BLaER1 treated with 17β-estradiol and CSF1 and Interleukin-3, amounts not matched to agents 10 nM and 100 nM (cell line): ENCODE measurements around the gene PRRC2B.

Experiments
- H3K27ac ChIP-seq, 11 experiments: shearing (Covaris generic); formaldehyde crosslinking; 2 replicates each; pipeline ENCODE4 v1.8.1; 2022
- H3K27me3 ChIP-seq, 11 experiments: shearing (Covaris generic); formaldehyde crosslinking; 2 replicates each; pipeline ENCODE4 v1.8.1; 2022
- H3K36me3 ChIP-seq, 11 experiments: shearing (Covaris generic); formaldehyde crosslinking; 2 replicates each; pipeline ENCODE4 v1.8.1; 2022
- H3K4me1 ChIP-seq, 10 experiments: shearing (Covaris generic); formaldehyde crosslinking; 2 replicates each; pipeline ENCODE4 v1.8.1; 2022
- H3K4me2 ChIP-seq, 11 experiments: shearing (Covaris generic); formaldehyde crosslinking; 2 replicates each; pipeline ENCODE4 v1.8.1; 2022
- H3K4me3 ChIP-seq, 10 experiments: shearing (Covaris generic); formaldehyde crosslinking; 2 replicates each; pipeline ENCODE4 v1.8.1; 2022
- H3K9ac ChIP-seq, 11 experiments: shearing (Covaris generic); formaldehyde crosslinking; 2 replicates each; pipeline ENCODE4 v1.8.1; 2022
- H3K9me3 ChIP-seq, 11 experiments: shearing (Covaris generic); formaldehyde crosslinking; replicated peaks in 1 of 11; 2 replicates each; pipeline ENCODE4 v1.8.1; 2022
- H4K20me1 ChIP-seq, 11 experiments: shearing (Covaris generic); formaldehyde crosslinking; 2 replicates each; pipeline ENCODE4 v1.8.1; 2022
- Cebpa-rat ChIP-seq, 11 experiments: shearing (Covaris generic); IDR thresholded peaks; 2 replicates each; pipeline ENCODE4 v1.8.1; 2022

Gene PRRC2B

DNA sequence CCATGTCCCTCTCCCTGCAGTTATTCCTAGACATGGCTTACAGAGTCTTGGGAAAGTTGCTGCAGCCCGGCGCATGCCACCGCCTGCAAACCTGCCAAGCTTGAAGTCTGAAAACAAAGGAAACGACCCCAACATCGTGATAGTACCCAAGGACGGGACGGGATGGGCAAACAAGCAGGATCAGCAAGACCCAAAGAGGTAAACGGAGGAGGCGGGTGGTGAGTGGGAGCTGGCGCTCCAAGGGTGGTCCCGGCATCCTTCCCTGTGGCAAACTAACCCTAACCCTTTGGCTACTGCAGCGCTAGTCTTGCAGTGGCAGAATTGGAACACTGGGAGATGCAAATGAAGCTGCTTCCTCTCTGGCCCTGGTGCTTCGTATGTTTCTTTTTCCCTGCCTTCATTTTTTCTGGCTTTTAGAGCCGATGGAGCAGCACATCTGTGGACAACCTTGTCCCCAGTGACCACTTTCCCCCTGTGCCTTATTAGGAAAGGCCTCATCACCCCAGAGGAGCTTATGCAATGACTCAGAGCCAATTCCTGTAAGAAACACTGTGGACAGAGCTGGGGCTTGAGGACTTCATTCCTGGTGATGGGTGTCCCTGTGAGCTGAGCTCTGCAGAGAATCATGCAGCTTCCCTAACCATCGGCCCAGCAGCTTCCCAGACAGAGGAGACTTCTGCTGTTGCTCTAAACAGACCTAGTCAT lies 38.9 kb downstream of the PRRC2B start:
- H3K36me3 ChIP-seq: peaks cover 70 to 100% (median 93%) of the 10 kb centered on the region in 11 experiments
- TF ChIP-seq Cebpa-rat (IDR thresholded peaks at IDR 0.05): no peak
- no peaks in the 10 kb centered on the region for H3K27me3 ChIP-seq
- H3K9ac ChIP-seq: peak overlapping the region in 2 of 11 experiments; percentile 21 to 29; a peak in 1 of 22 replicates
- H3K9me3 ChIP-seq: no peaks in the 10 kb centered on the region
- no peak overlapping the region for H3K4me3 ChIP-seq
- H3K4me1 ChIP-seq: peaks cover 12 to 31% (median 20%) of the 10 kb centered on the region in 10 experiments
- H4K20me1 ChIP-seq: peaks cover 92 to 100% (median 100%) of the 10 kb centered on the region in 11 experiments
- H3K27ac ChIP-seq: peak overlapping the region in 2 of 11 experiments; percentile 25 to 30; a peak in 1 of 22 replicates
- peak overlapping the region in 2 of 11 experiments; percentile 10 to 21; a peak in 2 of 22 replicates for H3K4me2 ChIP-seq

DNA sequence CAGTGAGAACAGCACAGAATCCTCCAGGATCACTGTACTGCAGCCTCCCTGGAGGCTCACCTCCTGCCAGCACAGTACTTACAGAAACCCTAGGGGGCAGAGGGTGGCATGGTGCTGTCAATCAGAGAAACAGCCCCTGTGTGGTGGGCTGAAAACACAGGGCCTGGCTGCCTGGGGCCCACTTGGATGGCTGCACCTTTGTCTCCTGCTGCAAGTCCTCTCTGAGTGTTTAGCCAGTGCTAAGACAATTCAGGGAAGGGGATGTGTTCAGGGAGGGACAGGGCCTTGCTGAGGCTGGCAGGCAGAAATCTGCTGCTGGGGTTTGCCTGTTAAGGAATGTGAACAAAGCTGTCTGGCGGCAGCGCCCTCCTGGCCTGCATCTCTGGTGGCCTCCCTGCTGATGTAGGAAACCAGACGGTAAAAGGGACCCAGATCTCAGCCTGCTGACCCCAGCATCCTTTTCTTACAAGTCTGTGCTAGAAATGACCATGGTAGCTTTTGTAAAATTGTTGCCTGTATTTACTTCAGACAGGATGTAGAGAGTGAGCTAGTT lies 39.5 kb downstream of the PRRC2B start:
- peaks cover 8 to 30% (median 14%) of the 10 kb centered on the region in 10 experiments for H3K4me1 ChIP-seq
- H3K27ac ChIP-seq: 0 out of 22 replicates have a peak overlapping the region, but pooled peaks of 1 of the 11 experiments have one; percentile 25
- H4K20me1 ChIP-seq: peaks cover 91 to 100% (median 100%) of the 10 kb centered on the region in 11 experiments
- no peaks in the 10 kb centered on the region for H3K27me3 ChIP-seq
- no peak for TF ChIP-seq Cebpa-rat (IDR thresholded peaks at IDR 0.05)
- H3K9me3 ChIP-seq: no peaks in the 10 kb centered on the region
- H3K9ac ChIP-seq: peak overlapping the region in 2 of 11 experiments; percentile 29 to 48; a peak in 2 of 22 replicates
- H3K4me3 ChIP-seq: no peak overlapping the region
- peaks cover 77 to 100% (median 97%) of the 10 kb centered on the region in 11 experiments for H3K36me3 ChIP-seq
- 0 out of 22 replicates have a peak overlapping the region, but pooled peaks of 1 of the 11 experiments have one; percentile 10 for H3K4me2 ChIP-seq

DNA sequence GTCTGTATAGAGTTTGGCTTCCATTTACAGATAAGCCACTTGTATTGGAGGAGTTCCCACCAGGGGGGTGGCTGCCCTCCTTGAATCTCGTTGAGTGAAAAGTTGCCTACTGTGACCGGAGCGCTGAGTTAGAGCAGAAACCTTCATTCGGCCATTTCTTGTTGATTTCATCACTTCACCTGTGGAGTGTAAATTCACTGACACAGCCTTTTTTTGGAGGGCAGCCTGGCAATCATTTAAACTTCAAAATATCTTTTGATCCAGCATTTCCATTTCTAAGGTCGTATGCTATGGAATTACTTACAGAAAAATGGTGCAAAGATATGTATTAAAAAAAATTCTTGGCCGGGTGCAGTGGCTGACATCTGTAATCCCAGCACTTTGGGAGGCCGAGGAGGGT lies 40.8 kb downstream of the PRRC2B start:
- no peak overlapping the region for H3K4me2 ChIP-seq
- H3K36me3 ChIP-seq: peaks cover 90 to 100% (median 98%) of the 10 kb centered on the region in 11 experiments
- peaks cover 91 to 100% (median 100%) of the 10 kb centered on the region in 11 experiments for H4K20me1 ChIP-seq
- no peak overlapping the region for H3K9ac ChIP-seq
- H3K4me3 ChIP-seq: no peak overlapping the region
- no peaks in the 10 kb centered on the region for H3K9me3 ChIP-seq
- no peak for TF ChIP-seq Cebpa-rat (IDR thresholded peaks at IDR 0.05)
- H3K27me3 ChIP-seq: no peaks in the 10 kb centered on the region
- peaks cover 0 to 18% (median 3%) of the 10 kb centered on the region in 10 experiments; a peak in 9 of 20 replicates for H3K4me1 ChIP-seq
- no peak overlapping the region for H3K27ac ChIP-seq

DNA sequence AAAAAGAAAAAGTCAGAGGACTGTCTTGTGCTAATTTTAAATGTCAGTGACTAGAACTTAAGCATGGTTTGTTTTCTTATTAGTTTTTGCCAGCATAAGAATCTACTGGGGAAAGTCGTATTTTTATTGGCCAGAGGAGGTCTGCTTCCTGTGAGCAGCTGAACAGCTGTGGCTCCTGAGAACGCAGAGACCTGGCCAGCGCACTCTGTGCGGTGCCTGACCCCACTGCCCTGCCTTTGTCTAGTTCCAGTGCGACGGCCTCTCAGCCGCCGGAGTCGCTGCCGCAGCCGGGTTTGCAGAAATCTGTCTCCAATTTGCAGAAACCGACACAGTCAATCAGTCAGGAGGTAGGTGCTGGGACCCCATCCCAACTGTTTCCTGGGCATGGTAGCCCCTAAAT lies 42.5 kb downstream of the PRRC2B start:
- Histone ChIP-seq H3K4me3 (no peak overlapping the region), H3K4me1 (peaks cover 8 to 28% (median 14%) of the 10 kb centered on the region in 10 experiments; a peak in 17 of 20 replicates), H3K27me3 (no peaks in the 10 kb centered on the region), H3K27ac (no peak overlapping the region), H3K4me2 (no peak overlapping the region), H3K9me3 (no peaks in the 10 kb centered on the region), H4K20me1 (peaks cover 90 to 100% (median 100%) of the 10 kb centered on the region in 11 experiments; a peak in 21 of 22 replicates), H3K9ac (no peak overlapping the region), H3K36me3 (peaks cover 96 to 100% (median 100%) of the 10 kb centered on the region in 11 experiments)
- no peak for TF ChIP-seq Cebpa-rat (IDR thresholded peaks at IDR 0.05)

DNA sequence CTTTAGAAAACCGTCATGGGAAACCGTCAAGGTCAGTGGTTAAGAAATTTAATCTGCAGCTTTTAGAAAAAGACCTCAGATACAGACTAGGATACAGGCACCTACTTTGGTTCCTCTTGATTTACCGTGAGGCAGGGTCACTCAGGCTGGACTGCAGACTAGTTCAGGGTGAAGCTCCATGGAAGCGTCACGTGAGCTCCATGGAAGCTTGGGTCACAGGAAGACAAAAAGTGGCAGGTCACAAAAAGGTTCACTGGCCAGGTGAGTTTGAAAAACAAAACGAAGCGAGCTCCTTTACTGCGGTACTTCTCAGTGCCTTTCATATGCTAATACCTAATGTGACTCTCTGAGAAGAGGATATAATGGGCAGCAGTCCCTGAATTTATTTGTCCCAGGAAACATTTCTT lies 43.0 kb downstream of the PRRC2B start:
- Histone ChIP-seq H3K4me2 (no peak overlapping the region), H3K27me3 (no peaks in the 10 kb centered on the region), H4K20me1 (peaks cover 91 to 100% (median 100%) of the 10 kb centered on the region in 11 experiments), H3K36me3 (peaks cover 98 to 100% (median 100%) of the 10 kb centered on the region in 11 experiments), H3K4me1 (peaks cover 8 to 33% (median 16%) of the 10 kb centered on the region in 10 experiments; a peak in 17 of 20 replicates), H3K9ac (0 out of 22 replicates have a peak overlapping the region, but pooled peaks of 1 of the 11 experiments have one; percentile 31), H3K9me3 (no peaks in the 10 kb centered on the region), H3K4me3 (no peak overlapping the region), H3K27ac (no peak overlapping the region)
- no peak for TF ChIP-seq Cebpa-rat (IDR thresholded peaks at IDR 0.05)

DNA sequence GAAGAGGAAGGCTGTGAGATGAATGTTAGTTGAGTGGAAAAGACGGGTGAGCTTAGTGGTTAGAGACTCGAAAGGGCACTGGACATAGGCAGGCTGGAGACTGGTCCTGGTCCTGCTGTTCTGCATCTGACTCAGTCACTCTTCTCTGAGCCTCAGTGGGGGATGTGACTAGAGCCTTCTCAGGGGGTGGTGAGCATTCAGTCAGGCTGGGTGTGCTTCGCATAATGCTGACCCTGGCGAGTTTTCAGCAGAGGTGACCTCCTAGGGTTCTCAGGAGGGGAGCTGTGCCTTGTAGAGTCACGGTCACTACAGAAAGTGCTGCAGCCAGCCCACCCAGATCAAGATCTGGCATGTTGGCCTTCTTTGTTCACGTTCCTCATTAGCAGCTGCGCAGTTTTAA lies 44.3 kb downstream of the PRRC2B start:
- Histone ChIP-seq H3K36me3 (peaks cover 96 to 100% (median 100%) of the 10 kb centered on the region in 11 experiments), H3K27ac (0 out of 22 replicates have a peak overlapping the region, but pooled peaks of 1 of the 11 experiments have one; percentile 27), H3K9ac (no peak overlapping the region), H3K27me3 (no peaks in the 10 kb centered on the region), H4K20me1 (peaks cover 88 to 100% (median 99%) of the 10 kb centered on the region in 11 experiments), H3K9me3 (no peaks in the 10 kb centered on the region), H3K4me1 (peaks cover 8 to 20% (median 13%) of the 10 kb centered on the region in 10 experiments; a peak in 17 of 20 replicates), H3K4me3 (no peak overlapping the region), H3K4me2 (no peak overlapping the region)
- no peak for TF ChIP-seq Cebpa-rat (IDR thresholded peaks at IDR 0.05)

DNA sequence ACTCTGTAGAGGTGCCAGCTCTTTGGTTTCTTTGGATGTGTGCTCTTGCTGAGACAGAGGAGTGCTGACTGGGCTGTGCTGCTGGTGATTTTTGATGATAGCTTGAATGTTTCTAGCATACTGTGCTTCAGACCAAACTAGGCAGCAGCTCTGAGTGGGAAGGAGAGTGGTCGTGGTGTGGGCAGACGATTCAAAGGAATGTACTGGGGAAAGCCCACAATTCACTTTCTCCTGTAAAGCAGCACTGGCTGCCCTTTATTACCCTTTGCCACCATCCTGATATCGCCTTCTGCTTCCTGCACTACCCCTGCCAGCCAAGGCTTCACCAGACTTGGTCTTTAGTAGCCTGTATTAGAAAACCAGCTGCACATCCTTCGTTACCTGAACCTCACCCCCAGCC lies 45.3 kb downstream of the PRRC2B start:
- H3K9ac ChIP-seq: no peak overlapping the region
- H3K27me3 ChIP-seq: no peaks in the 10 kb centered on the region
- no peak overlapping the region for H3K4me2 ChIP-seq
- peaks cover 96 to 100% (median 100%) of the 10 kb centered on the region in 11 experiments for H3K36me3 ChIP-seq
- H3K4me1 ChIP-seq: peaks cover 8 to 19% (median 12%) of the 10 kb centered on the region in 10 experiments; a peak in 17 of 20 replicates
- peaks cover 79 to 100% (median 99%) of the 10 kb centered on the region in 11 experiments for H4K20me1 ChIP-seq
- TF ChIP-seq Cebpa-rat (IDR thresholded peaks at IDR 0.05): no peak
- H3K27ac ChIP-seq: 0 out of 22 replicates have a peak overlapping the region, but pooled peaks of 1 of the 11 experiments have one; percentile 2
- no peaks in the 10 kb centered on the region for H3K9me3 ChIP-seq
- H3K4me3 ChIP-seq: no peak overlapping the region

DNA sequence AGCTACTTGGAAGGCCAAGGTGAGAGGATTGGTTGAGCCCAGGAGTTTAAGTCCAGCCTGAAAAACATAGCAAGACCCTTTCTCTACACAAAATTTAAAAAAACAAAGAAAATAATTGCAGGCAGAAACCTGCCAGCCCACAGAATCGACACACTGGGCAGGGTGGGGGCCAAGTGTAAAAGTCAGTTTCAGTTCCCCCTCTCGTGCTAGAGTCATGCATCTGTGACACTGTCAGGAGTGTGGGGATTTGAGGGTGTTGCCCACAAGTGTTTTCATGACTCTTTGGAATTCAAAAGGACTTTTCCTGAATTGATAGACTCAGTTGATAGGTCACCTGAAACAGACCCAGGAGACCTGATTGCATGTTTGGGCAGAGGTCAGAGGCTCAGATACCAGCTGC lies 47.6 kb downstream of the PRRC2B start:
- Histone ChIP-seq H3K9ac (peak overlapping the region in 4 of 11 experiments; percentile 2 to 38 (median 20); a peak in 1 of 22 replicates), H3K27ac (peak overlapping the region in 3 of 11 experiments; percentile 19 to 24 (median 23); a peak in 1 of 22 replicates), H3K27me3 (no peaks in the 10 kb centered on the region), H3K4me1 (peaks cover 8 to 31% (median 14%) of the 10 kb centered on the region in 10 experiments; a peak in 17 of 20 replicates), H4K20me1 (peaks cover 84 to 100% (median 99%) of the 10 kb centered on the region in 11 experiments), H3K36me3 (peaks cover 96 to 100% (median 100%) of the 10 kb centered on the region in 11 experiments), H3K4me3 (no peak overlapping the region), H3K9me3 (no peaks in the 10 kb centered on the region), H3K4me2 (peak overlapping the region in 5 of 11 experiments; percentile 40 to 69 (median 60); a peak in 10 of 22 replicates)
- TF ChIP-seq Cebpa-rat (IDR thresholded peaks at IDR 0.05): no peak
